Left lung (tissue), 10 donors: ENCODE results near the gene PCDH1. TPM values are rescaled to one million over a fixed set of nuclear protein-coding genes. Genes with fewer than 3 reads are reported as not detected.

ENCODE experiments used
- ATAC-seq: fragments of 200-7000 bp; cut with Tn5 transposase; one replicate; pipeline ENCODE4 v1.9.1; 2020; ENCODE audit warnings: moderate library complexity
- DNase-seq, 4 donors: peaks; one replicate each; pipeline ENCODE4 v3.0.0-alpha.2; 2013 to 2020
- H3K27ac ChIP-seq, 2 donors: fragments of 200-600 bp; sonication (generic) in 1 of 2; one replicate each; pipeline versions ENCODE4 v1.5.0 to v1.8.0; 2020 to 2021
- H3K27me3 ChIP-seq, 2 donors: fragments of 200-600 bp; sonication (generic) in 1 of 2; one replicate each; pipeline versions ENCODE4 v1.5.0 to v1.8.0; 2020 to 2021
- H3K36me3 ChIP-seq, 2 donors: fragments of 200-600 bp; sonication (generic) in 1 of 2; one replicate each; pipeline versions ENCODE4 v1.5.0 to v1.8.0; 2020 to 2021
- H3K4me1 ChIP-seq, 2 donors: fragments of 200-600 bp; one replicate each; pipeline ENCODE4 v1.8.0; 2021
- H3K4me3 ChIP-seq, 2 donors: fragments of 200-600 bp; sonication (generic) in 1 of 2; one replicate each; pipeline versions ENCODE4 v1.5.0 to v1.8.0; 2020 to 2021; ENCODE audit warnings: mild to moderate bottlenecking in 1 of 2
- H3K9me3 ChIP-seq, 2 donors: fragments of 200-600 bp; sonication (generic) in 1 of 2; one replicate each; pipeline versions ENCODE4 v1.5.0 to v1.8.0; 2020 to 2021
- CTCF ChIP-seq, 2 donors: fragments of 200-600 bp; sonication (generic) in 1 of 2; IDR thresholded peaks; one replicate each; pipeline versions ENCODE4 v1.5.0 to v1.8.0; 2021; ENCODE audit warnings: antibody characterized with exemption in 2 of 2
- intact Hi-C, 2 donors: fragments of 100-400 bp; cut with DNase I; formaldehyde crosslinking; loops; one replicate each; pipeline versions ENCODE4 v1.11.2 to v1.14.2; 2022
- polyA plus RNA-seq, 6 donors: library from polyadenylated mRNA; unstranded; fragments of 120-200 nt; gene quantifications; one replicate each; pipeline ENCODE4 v1.2.1, GENCODE V29; 2013; ENCODE audit not compliant: insufficient read length in 6 of 6
- total RNA-seq, 2 donors: library from RNA; stranded (reverse); fragmentation: NEBNext Ultra II Directional; extraction: Animal tissue kit (Norgen Biotek cat#: 25700); gene quantifications; one replicate each; pipeline ENCODE4 v1.2.1, GENCODE V29; 2021
- donor health status: DM: no; HTN: yes; CAD: no.
- donor health status: DM: no; HTN: no; CAD: no.

The PCDH1 gene
- total and polyA plus RNA-seq, 8 donors, result 23.6 to 65.0 (median 34.1) TPM

GRCh38 chr5:141851195-141851874, 26.9 kb downstream of the PCDH1 start:
- no peak for TF ChIP-seq CTCF (IDR thresholded peaks at IDR 0.05)
- Histone ChIP-seq H3K9me3 (no peaks in the 10 kb centered on the region), H3K27ac (peak overlapping the region; percentile 84 to 94), H3K36me3 (peaks cover 0 to 12% of the 10 kb centered on the region in 2 donors), H3K4me3 (no peak overlapping the region), H3K4me1 (peaks cover 15 to 38% of the 10 kb centered on the region in 2 donors), H3K27me3 (peaks cover 0 to 22% of the 10 kb centered on the region in 2 donors)
- intact Hi-C loops, result no loop called here
- ATAC-seq (no peak), DNase-seq (no peak)

GRCh38 chr5:141850786-141851185, 27.4 kb downstream of the PCDH1 start:
- intact Hi-C loops, result no loop called here
- Histone ChIP-seq H3K27me3 (peaks cover 0 to 22% of the 10 kb centered on the region in 2 donors), H3K9me3 (no peaks in the 10 kb centered on the region), H3K36me3 (peaks cover 0 to 12% of the 10 kb centered on the region in 2 donors), H3K4me1 (peaks cover 15 to 44% of the 10 kb centered on the region in 2 donors), H3K4me3 (peak overlapping the region; percentile 17 to 55), H3K27ac (peak overlapping the region; percentile 84 to 94)
- no peak for TF ChIP-seq CTCF (IDR thresholded peaks at IDR 0.05)
- ATAC-seq (no peak), DNase-seq (no peak)

- H3K9me3 ChIP-seq, result no peaks in the 10 kb centered on the region
- intact Hi-C loops, result no loop called here
- peaks cover 0 to 22% of the 10 kb centered on the region in 2 donors for H3K27me3 ChIP-seq
- H3K4me1 ChIP-seq, result peaks cover 15 to 47% of the 10 kb centered on the region in 2 donors
- TF ChIP-seq CTCF (IDR thresholded peaks at IDR 0.05), result no peak
- H3K4me3 ChIP-seq, result peak overlapping the region; percentile 54 to 55
- DNase-seq (peak in 2 of 4 donors; percentile 60 to 65), ATAC-seq (peak; percentile 36)
- H3K27ac ChIP-seq, result peak overlapping the region; percentile 84 to 94
- H3K36me3 ChIP-seq, result peaks cover 0 to 12% of the 10 kb centered on the region in 2 donors
These were observed 27.9 kb downstream of the PCDH1 start for GRCh38 chr5:141850244-141850768.

GRCh38 chr5:141849415-141850243, 28.6 kb downstream of the PCDH1 start:
- TF ChIP-seq CTCF (IDR thresholded peaks at IDR 0.05), result no peak
- peak; percentile 90 for ATAC-seq

More at GRCh38 chr5:141849415-141850243, 28.6 kb downstream of the PCDH1 start:
- Histone ChIP-seq H3K27ac (peak overlapping the region; percentile 84 to 94), H3K4me3 (peak overlapping the region; percentile 54 to 55), H3K27me3 (peaks cover 0 to 22% of the 10 kb centered on the region in 2 donors), H3K4me1 (peaks cover 15 to 47% of the 10 kb centered on the region in 2 donors), H3K36me3 (peaks cover 0 to 12% of the 10 kb centered on the region in 2 donors), H3K9me3 (no peaks in the 10 kb centered on the region)
- DNase-seq, result peak; percentile 89 to 95 (median 93)
- intact Hi-C loops, result no loop called here
